ENCODE measurements around the gene GMDS.

The GMDS gene

DNA sequence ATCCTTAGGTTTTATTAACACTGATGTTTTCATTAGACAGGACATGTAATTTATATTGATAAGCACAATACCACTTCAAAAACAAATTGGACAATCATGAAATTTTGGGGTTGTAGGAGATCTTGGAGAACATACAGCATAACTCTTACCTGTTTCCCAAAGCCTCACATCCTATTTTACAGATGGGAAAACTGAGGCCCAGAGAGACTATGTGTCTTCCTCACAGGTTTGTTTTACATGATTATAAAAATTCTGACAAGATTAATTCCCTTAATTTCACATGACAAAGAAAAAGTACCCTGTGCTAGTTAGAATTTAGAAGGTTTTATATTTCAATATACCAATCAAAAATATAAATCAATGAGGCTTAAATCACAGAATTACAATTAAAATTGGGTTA lies 145.5 kb downstream of the GMDS start:
- DNase-seq (ENCODE audit: low read depth): no peak

DNA sequence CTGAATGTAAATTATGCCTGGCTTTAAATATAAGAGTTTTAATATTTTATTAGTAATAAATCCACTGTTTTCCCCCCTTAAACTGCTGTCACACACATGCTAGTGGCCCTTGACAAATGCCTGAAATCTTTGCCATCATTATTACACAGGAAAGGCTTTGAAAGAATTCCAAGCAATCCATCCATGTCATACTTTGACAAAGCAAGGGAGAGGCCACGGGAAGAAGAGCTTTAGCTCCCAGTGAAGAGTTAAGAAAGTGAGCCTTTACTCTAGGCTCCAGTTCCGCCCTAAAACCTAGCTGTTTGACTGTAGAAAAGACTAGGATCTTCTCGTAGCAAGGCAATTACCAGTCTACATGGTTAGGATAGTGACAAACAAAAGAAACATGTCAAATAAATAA lies 147.9 kb downstream of the GMDS start:
- no peak for DNase-seq (ENCODE audit: low read depth)

DNA sequence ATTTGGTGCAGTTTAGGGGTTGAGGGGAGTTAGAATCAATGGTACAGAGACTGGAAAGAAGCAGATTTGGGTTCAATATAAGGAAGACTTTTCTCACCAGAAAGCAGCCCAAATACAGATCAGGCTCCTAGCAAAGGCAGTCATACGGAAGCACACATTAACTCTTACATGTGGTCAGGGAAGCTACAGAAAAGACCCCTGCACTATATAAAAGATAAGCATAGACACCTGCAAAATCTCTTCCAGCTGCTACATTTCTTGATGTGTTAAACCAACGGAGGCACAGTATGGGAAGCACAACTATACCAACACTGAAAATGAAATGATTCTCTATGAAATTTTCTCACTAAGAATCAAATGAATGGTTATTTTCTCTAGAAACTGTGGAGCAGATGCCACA lies 150.8 kb downstream of the GMDS start:
- no peak for DNase-seq (ENCODE audit: low read depth)

DNA sequence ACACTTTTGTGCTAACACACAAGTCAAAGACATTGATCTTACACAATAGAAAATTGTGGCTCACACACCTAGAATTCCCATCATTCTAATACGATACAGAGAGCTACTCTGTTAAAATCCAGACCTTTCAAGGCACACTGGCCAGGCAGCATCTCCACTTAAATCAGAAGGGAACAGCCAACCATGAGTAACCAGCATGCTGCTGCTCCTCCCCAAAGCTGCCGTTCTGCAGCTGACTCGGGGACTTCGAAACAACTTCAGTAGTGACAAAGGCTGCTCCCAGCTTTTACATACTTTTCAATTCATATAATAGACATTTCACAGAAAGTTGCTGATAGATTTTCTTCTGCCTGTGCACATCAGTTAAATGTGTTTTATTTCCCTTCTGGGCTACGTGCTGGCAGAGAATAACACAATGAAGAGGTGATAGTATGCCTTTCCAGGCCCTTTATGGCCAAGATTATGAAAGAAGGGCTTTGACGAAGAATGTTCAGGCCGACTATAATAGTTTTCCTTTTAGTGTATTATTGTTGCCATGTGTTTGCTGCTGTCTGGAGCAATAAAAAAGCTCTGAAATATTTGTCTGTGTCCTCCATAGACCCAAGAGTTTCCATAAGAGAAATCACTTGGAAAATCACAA lies 159.0 kb downstream of the GMDS start:
- DNase-seq (ENCODE audit: low read depth): no peak

DNA sequence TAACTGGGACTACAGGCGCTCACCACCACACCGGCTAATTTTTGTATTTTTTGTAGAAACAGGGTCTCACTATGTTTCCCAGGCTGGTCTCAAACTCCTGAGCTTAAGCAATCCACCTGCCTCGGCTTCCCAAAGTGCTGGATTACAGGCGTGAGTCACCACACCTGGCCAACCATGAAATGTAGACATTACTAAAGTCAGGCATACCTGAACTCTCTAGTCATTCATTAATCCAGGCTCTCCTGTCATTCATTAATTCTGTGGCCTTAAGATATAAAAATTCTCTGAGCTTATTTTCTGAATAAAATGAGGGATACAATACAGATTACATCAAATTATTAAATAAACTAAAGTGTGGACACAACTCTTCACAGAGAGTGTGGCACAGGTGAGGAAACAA lies 159.7 kb downstream of the GMDS start:
- no peak for DNase-seq (ENCODE audit: low read depth)

DNA sequence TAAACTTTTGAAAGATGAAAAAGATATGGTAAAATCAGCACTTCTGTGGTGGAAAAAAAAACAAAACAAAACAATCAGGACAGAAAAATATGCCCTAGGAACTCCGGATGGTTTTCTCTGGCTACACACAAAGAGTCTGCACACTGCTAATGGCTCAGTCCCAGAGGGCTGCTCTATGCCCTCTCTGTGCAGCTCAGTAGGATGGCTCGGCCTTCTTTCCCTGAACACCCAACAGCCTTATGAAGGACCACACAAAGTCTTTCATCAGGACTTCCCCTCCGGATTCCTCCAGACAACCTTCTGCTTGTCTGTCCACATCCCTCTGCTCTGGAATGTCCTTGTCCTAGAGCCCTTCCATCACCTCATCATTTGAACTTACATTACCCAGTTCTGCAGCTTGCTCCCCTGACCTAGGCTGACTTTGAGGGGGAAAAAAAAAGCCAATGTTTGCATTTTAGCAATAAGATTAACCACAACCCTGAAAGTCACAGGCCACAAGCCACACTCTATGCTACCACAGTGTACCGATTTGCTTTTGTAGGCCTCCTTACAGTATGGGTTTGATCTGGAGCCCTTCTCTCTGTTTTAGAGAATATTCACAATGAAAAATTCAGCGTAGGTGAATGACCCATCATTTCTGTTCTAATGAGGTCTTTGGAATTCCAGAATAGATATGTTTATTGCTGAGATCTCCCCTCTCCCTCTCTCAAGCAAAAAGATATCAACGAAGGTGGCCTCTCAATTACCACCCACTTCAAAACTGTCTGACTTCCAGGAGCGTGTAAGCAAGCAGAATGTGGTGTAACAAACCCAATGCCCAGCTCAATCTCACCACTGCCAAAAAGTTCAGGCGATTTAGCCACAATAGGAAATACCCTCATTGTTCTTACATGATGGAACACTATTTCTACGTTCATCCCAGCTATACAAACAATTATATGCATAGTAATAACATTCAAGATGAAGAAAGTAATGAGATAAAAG lies 164.0 kb downstream of the GMDS start:
- no peak for DNase-seq (ENCODE audit: low read depth)

DNA sequence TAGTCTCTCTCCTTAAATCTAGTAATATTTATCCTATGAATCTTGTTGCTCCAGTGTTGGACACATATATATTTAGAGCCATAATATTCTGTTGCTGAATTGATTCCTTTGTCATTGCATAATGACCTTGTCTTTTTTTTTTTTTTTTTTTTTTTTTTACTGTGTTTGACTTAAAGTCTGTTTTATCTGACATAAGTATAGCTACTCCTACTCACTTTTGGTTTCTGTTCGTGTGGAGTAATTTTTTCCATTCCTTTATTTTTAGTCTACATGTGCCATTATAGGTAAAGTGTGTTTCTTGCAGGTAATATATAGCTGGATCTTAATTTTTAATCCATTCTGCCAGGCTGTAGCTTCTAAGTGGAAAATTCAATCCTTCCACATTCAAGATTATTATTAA lies 166.5 kb downstream of the GMDS start:
- DNase-seq (ENCODE audit: low read depth): no peak

DNA sequence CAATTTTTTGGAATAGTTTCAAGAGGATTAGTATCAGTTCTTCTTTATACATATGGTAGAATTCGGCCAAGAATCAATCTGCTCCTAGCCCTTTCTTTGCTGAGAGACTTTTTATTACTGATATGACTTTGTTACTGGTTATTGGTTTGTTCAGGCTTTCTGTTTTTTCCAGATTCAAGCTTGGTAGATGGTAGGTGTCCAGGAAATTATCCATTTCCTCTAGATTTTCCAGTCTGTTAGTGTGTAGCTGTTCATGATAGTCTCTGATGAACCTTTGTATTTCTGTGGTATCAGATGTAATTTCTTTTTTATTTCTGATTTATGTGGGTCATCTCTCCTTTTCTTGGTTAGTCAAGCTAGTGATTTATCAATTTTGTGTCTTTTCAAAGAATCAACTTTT lies 167.6 kb downstream of the GMDS start:
- no peak for DNase-seq (ENCODE audit: low read depth)

DNA sequence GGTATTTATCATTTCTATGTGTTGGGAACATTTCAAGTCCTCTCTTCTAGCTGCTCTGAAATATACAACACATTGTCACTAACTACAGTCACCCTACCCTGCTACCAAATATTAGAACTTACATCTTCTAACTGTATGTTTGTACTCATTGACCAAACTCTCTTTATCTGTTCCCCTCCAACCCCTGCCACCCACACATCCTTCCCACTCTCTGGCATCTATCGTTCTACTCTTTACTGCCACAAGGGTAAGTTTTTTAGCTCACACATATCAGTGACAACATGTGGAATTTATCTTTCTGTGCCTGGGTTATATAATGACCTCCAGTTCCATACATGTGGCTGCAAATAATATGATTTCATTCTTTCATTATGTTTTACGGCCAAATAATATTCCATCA lies 171.9 kb downstream of the GMDS start:
- no peak for DNase-seq (ENCODE audit: low read depth)

DNA sequence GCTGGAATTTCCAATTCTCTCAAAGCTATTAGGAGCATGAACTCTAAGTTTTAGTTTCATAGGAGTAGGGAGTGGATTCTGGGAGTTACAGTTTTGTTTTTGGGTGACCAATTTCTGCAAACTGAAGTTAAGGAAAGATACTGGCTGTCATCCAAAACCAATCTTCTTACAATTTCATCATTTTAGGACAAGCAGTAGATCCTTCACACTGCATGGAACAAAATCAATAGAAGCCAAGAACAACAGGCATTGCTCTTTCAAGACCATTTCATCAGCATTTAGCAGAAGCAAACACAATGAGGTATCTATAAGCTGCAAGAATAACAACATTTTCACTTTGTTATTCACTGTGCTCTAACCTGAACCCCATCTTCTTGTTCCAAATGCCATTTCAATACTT lies 173.0 kb downstream of the GMDS start:
- no peak for DNase-seq (ENCODE audit: low read depth)

DNA sequence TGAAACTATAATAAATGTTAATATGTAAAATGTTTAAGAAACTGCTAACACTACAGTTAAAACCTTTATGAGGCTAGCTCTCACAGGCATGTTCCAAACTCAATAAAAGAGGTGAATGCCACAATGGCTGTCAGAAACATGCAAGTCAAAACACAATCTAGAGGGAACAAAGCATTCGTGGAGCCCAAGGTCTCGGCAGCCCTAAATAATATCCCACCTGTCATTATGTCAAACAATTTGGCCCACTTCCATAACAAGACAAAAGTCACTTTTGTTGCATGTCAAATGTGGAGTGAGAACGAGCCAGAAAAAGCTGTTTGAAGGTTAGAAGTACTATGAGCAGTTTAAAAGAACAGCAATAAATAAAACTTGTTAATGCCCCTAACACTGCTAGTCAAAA lies 181.9 kb downstream of the GMDS start:
- DNase-seq (ENCODE audit: low read depth): no peak

DNA sequence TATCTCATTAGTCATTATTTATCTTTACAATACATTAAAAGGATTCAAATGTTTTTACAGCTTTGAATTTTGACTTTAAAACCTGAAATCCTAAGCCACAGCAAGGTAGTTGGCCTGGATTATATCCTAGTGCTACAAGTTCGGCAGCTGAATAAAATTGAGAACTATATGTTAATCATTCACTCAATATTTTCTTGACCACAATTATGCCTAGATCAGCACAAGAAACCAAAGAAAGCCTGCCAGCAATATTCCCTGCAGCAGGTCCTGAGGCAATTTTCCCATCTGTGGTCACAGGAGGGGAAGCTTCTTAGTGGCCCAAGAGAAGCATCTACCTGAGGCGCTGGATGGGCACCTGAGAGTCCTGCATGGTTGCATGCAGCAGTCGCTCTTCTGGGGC lies 183.5 kb downstream of the GMDS start:
- DNase-seq (ENCODE audit: low read depth): no peak

DNA sequence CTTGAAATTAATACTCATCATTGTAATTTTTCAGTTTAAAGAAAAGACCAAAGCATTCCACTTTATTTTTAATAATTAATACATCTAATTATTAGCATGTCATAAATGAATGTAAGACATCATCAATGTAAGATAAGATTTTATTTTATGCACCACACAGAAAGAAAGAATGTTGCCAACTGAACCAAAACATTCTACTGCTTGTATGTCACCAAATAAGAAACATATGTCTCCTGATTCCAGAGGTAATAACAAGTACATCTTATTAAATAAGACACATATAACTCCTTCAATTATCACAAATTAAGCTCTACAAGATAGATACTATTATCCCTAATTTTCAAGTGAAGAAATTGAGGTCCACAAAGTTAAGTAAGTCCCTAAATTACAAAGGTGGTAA lies 189.5 kb downstream of the GMDS start:
- DNase-seq (ENCODE audit: low read depth): no peak

DNA sequence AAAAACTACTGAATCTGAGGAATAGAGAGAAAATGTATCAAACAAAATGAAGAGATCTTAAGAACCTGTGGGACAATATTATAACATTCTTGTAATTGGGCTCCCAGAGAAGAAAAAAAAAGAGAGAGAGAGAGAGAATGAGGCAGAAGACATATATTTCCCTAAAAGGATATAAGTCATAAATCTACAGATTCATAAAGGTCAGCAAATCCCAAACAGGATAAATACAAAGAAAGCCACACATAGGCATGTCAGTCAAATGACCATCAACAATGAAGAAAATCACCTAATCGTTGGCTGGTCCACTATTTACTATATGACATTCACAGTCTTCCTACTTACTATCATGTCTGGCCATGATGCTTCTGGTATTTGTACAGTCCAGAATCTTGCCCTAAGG lies 190.3 kb downstream of the GMDS start:
- DNase-seq (ENCODE audit: low read depth): no peak

DNA sequence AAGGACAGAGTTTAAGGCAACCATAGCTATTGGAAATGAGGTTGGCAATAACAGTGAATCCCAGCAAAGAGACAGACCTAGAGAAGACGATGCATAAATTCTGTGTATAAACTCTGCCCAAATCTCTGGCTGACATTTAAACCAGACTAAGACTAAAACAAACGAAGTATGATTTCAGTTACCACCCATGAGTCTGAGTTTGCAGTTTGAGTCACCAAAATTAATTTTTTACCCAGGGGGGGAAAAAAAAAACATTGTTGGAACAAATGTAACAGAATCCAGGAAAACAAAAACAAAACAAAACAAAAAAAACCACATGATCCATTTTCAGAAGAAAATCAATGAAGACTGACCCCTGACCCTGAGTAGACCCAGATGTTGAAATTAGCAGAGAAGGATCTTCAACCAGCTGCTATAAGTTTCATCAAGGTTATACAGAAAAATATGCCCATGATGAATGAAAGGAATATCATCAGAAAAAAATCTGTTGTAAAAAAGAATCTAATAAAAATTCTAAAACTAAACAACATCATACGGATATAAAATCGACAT lies 190.8 kb downstream of the GMDS start:
- DNase-seq (ENCODE audit: low read depth): no peak

DNA sequence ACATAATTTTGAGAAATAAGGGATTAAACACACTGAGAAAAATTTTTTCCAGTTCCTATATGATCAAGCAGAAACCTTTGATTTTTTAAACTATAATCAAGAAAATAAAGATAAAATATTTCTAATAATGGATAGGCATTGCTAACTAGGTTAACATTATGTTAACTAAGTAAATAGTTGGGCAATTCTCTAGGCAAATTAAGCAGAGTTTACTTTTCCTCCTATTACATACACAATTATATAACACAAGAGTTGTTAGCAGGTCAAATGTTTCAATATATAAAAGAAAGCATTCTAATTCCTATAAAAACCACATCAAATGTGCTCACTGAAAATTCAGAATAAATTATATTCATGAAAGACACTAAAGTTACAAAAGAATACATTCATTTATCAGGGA lies 191.7 kb downstream of the GMDS start:
- DNase-seq (ENCODE audit: low read depth): no peak

DNA sequence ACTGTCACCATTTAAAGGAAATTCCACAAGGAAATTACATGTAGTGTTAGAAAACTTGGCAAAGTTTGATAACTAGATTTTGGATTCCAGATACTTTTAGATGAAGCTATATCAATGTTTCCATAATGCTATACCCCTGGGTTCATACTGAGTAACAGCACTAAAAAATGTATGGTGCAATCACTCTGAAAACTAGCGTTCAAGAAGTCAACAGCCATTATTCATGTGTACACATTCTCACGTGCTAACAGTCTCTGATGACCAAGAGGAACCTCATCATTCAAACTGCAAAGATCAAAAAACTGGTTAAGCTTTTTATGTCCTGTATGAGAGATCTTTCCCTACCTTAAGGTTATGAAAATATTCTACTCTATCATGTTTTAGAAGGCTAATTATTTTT lies 197.6 kb downstream of the GMDS start:
- DNase-seq (ENCODE audit: low read depth): no peak

DNA sequence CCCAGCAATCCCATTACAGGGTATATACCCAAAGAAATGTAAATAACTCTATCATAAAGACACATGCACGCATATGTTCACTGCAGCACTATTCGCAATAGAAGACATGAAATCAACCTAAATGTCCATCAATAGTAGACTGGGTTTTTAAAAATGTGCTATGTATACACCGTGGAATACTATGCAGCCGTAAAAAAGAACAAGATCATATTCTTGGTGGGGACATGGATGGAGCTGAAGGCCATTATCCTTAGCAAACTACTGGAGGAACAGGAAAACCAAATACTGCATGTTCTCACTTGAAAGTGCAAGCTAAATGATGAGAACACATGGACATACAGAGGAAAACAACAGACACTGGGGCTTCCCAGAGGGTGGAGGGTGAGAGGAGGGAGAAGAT lies 201.2 kb downstream of the GMDS start:
- DNase-seq (ENCODE audit: low read depth): no peak

DNA sequence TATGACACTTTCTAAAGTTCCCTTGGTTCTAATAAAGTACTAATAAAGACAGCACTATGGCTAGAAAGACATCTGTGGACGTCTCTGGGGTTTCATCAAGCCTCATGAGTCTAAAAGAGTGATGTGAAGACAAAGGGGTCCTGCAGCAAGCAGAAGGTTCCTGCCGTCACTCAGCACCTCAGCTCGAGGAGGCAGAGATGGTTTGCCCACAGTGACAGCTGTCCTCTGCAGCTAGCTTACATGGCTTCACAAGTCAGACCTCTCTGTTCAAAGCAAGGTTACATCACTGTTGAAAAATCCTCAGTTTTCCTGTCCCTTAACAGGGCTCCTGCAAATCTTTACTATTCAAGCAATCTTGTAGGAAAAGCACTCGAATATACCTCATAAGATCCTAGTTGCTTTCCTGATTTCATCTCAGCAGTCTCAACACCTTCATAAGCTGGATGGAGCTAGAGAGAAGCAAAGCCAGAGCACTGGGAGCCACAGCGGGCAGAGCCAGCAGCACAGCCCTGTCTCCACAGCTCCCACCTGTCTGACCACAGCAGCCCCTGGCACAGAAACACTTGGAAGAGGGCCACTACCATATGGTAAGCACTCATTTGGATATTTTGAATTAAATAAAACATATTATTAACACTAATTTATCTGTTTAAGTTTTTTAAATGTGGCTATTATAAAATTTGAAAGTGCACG lies 202.3 kb downstream of the GMDS start:
- DNase-seq (ENCODE audit: low read depth): no peak

DNA sequence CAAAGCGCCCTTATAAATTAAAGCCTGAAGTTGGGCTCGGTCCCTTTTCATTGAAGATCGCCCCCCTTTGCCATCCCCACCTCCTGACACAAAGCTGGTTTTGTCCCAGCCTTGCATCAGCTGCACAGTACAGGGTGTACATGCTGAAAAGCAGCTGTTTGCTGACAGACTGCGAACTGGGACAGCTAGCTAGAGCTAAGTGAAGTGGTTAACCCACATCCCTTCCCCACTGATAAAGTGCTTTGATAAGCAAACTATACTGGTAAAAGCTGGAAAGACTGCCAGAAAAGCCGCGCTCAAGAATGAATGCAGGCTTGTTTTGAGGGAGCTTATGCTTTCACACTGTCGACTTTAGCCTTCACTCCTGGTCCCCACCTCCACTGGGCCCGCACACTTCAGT lies 207.3 kb downstream of the GMDS start:
- DNase-seq (ENCODE audit: low read depth): no peak

DNA sequence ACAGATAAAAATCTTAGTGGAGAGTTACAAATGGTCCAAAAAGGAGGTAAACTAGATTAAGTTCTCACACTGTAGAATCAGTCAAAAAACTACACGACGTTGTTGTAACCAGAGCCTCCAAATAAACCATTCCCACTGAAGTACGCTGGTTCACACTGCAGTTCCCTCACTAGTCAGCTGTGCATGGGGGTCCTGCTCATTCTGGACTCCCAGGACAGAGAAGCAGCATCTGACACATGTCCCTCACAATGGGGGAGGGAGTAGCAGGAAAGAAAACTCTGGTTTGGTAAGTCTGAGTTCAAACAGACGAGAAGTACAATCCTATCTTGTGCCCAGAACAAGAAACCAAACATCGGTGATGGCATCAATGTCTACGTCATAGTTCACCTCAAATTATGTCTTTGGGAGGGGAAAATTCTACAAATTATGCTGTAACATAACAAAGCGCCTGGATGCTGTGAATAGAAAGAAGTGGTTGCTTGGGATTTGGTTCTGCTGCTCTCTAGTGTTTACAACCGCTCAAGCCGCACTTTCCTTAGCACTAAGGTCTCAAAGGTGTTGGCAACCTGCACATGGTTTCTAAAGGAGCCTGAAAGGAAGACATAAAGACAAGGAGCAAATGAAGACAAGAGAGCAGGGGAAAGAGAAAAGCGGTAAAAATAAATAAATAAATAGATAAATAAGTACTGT lies 208.0 kb downstream of the GMDS start:
- DNase-seq (ENCODE audit: low read depth): no peak

DNA sequence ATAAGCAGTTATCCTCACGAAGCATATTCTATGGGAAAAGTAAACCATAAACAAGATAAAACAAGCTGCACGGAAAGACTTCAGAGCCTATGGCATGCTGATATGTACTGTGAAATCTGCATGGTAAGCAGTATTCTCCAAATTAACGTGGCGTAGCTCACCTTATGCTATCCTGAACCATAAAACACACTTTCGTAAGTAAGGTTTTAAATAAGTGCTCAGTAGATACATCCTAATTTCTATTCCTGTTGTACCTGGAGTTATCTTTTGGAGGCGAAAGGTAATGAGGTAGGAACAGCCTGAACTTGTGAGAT lies 208.7 kb downstream of the GMDS start:
- no peak for DNase-seq (ENCODE audit: low read depth)
